ENCODE results near the gene SLC6A3.
"Not testable (repeated sequence)": the region's sequence is repeated elsewhere in the genome, so short reads cannot be mapped to it uniquely, and the experiment has no call there.

The SLC6A3 gene

GRCh38 chr5:1462358-1462757 is 17.1 kb upstream of the SLC6A3 start:
- DNase-seq = no peak

GRCh38 chr5:1461396-1461795 is 16.2 kb upstream of the SLC6A3 start:
- DNase-seq = no peak

- no peak for DNase-seq
Observed at GRCh38 chr5:1460054-1460682, 14.9 kb upstream of the SLC6A3 start.

- not testable (repeated sequence) for DNase-seq
Observed at GRCh38 chr5:1459435-1459834, 14.2 kb upstream of the SLC6A3 start.

- DNase-seq = not testable (repeated sequence)
Observed at GRCh38 chr5:1456110-1456881, 11.1 kb upstream of the SLC6A3 start.

GRCh38 chr5:1453613-1454012 is 8.4 kb upstream of the SLC6A3 start:
- no peak for DNase-seq

- DNase-seq = no peak
Observed at GRCh38 chr5:1449081-1449630, 3.9 kb upstream of the SLC6A3 start.

- DNase-seq = no peak
Observed at GRCh38 chr5:1448511-1449011, 3.3 kb upstream of the SLC6A3 start.

- no peak for DNase-seq
Observed at GRCh38 chr5:1447671-1448361, 2.6 kb upstream of the SLC6A3 start.

GRCh38 chr5:1446602-1447343 is 1.5 kb upstream of the SLC6A3 start:
- DNase-seq = no peak

- no peak for DNase-seq
Observed at GRCh38 chr5:1445689-1446601, 705 bp upstream of the SLC6A3 start.

- DNase-seq = no peak
Observed at GRCh38 chr5:1444361-1445189, 665 bp downstream of the SLC6A3 start.

GRCh38 chr5:1443991-1444360 is 1.3 kb downstream of the SLC6A3 start:
- no peak for DNase-seq

GRCh38 chr5:1443171-1443570 is 2.1 kb downstream of the SLC6A3 start:
- DNase-seq = no peak

GRCh38 chr5:1442222-1443145 is 2.8 kb downstream of the SLC6A3 start:
- DNase-seq = no peak

GRCh38 chr5:1441166-1441865 is 3.9 kb downstream of the SLC6A3 start:
- no peak for DNase-seq

GRCh38 chr5:1440098-1440493 is 5.1 kb downstream of the SLC6A3 start:
- no peak for DNase-seq

- DNase-seq = no peak
Observed at GRCh38 chr5:1439388-1440097, 5.7 kb downstream of the SLC6A3 start.

Measured in NCI-H1048 (cell line).